GM12878 (cell line): ENCODE data around the gene VPS52. TPM values are rescaled to one million over a fixed set of nuclear protein-coding genes. Genes with fewer than 3 reads are reported as not detected.
A peak's percentile ranks its signal among the peaks of the same experiment; 100 is the strongest.

Experiments used
- BCL11A ChIP-seq: IDR thresholded peaks from 2 replicates; pipeline ENCODE4 v1.6.1; 2011; ENCODE audit warnings: low read depth, low read length
- BCL3 ChIP-seq: IDR thresholded peaks from 2 replicates; pipeline ENCODE4 v1.6.1; 2011; ENCODE audit warnings: borderline replicate concordance, low read depth, mild to moderate bottlenecking, moderate library complexity, low read length; ENCODE audit not compliant: insufficient read depth, poor library complexity, severe bottlenecking
- CHD1 ChIP-seq: IDR thresholded peaks from 2 replicates; pipeline ENCODE4 v1.6.1; 2012; ENCODE audit warnings: low read depth, low read length, improper control_type of control experiment
- CHD4 ChIP-seq: fragments of 200-600 bp; sonication (generic); IDR thresholded peaks from 2 replicates; pipeline ENCODE4 v1.6.1; 2016; ENCODE audit warnings: mild to moderate bottlenecking
- ESRRA ChIP-seq: IDR thresholded peaks from 2 replicates; pipeline ENCODE4 v1.6.1; 2012; ENCODE audit warnings: mild to moderate bottlenecking, low read length, improper control_type of control experiment
- HDAC2 ChIP-seq: fragments of 200-600 bp; sonication (generic); IDR thresholded peaks from 2 replicates; pipeline ENCODE4 v1.6.1; 2017
- HSF1 ChIP-seq: fragments of 150-350 bp; IDR thresholded peaks from 2 replicates; pipeline ENCODE4 v1.6.1; 2014; ENCODE audit warnings: mild to moderate bottlenecking, low read depth, low read length
- IKZF2 ChIP-seq, 2 experiments: fragments of 450-650 bp; IDR thresholded peaks; 2 replicates each; pipeline ENCODE4 v1.6.1; 2017; ENCODE audit warnings: mild to moderate bottlenecking in 2 of 2, moderate library complexity in 2 of 2
- JUNB ChIP-seq: IDR thresholded peaks from 2 replicates; pipeline ENCODE4 v1.6.1; 2016; ENCODE audit warnings: antibody characterized with exemption, mild to moderate bottlenecking
- KDM1A ChIP-seq: fragments of 200-600 bp; sonication (generic); IDR thresholded peaks from 2 replicates; pipeline ENCODE4 v1.6.1; 2016; ENCODE audit warnings: borderline replicate concordance
- KLF5 ChIP-seq: fragments of 450-650 bp; IDR thresholded peaks from 2 replicates; pipeline ENCODE4 v1.6.1; 2014; ENCODE audit warnings: mild to moderate bottlenecking; ENCODE audit not compliant: partially characterized antibody
- NFXL1 ChIP-seq: fragments of 450-650 bp; IDR thresholded peaks from 2 replicates; pipeline ENCODE4 v1.6.1; 2017; ENCODE audit warnings: antibody characterized with exemption, mild to moderate bottlenecking, borderline replicate concordance
- NKRF ChIP-seq: fragments of 450-650 bp; conservative IDR thresholded peaks from 2 replicates; pipeline ENCODE4 v1.6.1; 2017; ENCODE audit warnings: mild to moderate bottlenecking, moderate library complexity
- NRF1 ChIP-seq: conservative IDR thresholded peaks from 2 replicates; pipeline ENCODE4 v1.6.1; 2011; ENCODE audit warnings: mild to moderate bottlenecking, low read depth, low read length, improper control_type of control experiment
- PML ChIP-seq: IDR thresholded peaks from 2 replicates; pipeline ENCODE4 v1.6.1; 2012; ENCODE audit warnings: low read length, inconsistent platforms
- RAD51 ChIP-seq: fragments of 450-650 bp; IDR thresholded peaks from 2 replicates; pipeline ENCODE4 v1.6.1; 2016; ENCODE audit warnings: moderate library complexity, mild to moderate bottlenecking, inconsistent platforms
- RFX5 ChIP-seq: IDR thresholded peaks from 2 replicates; pipeline ENCODE4 v1.6.1; 2011; ENCODE audit warnings: low read depth, low read length, improper control_type of control experiment
- SMAD5 ChIP-seq: IDR thresholded peaks from 2 replicates; pipeline ENCODE4 v1.6.1; 2016; ENCODE audit warnings: antibody characterized with exemption, low read depth
- SMC3 ChIP-seq: IDR thresholded peaks from 2 replicates; pipeline ENCODE4 v1.6.1; 2011; ENCODE audit warnings: low read length, improper control_type of control experiment, borderline replicate concordance
- STAT1 ChIP-seq: fragments of 450-650 bp; conservative IDR thresholded peaks from 2 replicates; pipeline ENCODE4 v1.6.1; 2014; ENCODE audit warnings: antibody characterized with exemption, mild to moderate bottlenecking
- USF1 ChIP-seq: IDR thresholded peaks from 2 replicates; pipeline ENCODE4 v1.6.1; 2011; ENCODE audit warnings: borderline replicate concordance, low read depth, mild to moderate bottlenecking, moderate library complexity, mixed read lengths, low read length; ENCODE audit not compliant: insufficient read depth; ENCODE audit errors: extremely low read length
- WRNIP1 ChIP-seq: IDR thresholded peaks from 2 replicates; pipeline ENCODE4 v1.6.1; 2011; ENCODE audit warnings: low read depth, low read length, improper control_type of control experiment, borderline replicate concordance
- ZBTB4 ChIP-seq: fragments of 450-650 bp; formaldehyde crosslinking; IDR thresholded peaks from 2 replicates; pipeline ENCODE4 v1.4.0; 2022; ENCODE audit warnings: mild to moderate bottlenecking, moderate library complexity
- polyA plus RNA-seq, 11 experiments: library from polyadenylated mRNA; depleted of rRNA in 4 of 11; unstranded in 6 of 11; stranded (reverse) in 5 of 11; fragments of >200 nt; fragmentation: Nextera tagmentation in 4 of 11; fragmentation: Illumina TruSeq in 1 of 11; extraction: Ambion mirVana in 4 of 11; extraction: Trizol in 1 of 11; gene quantifications; 1 replicate in 1 of 11; 2 replicates in 10 of 11; pipeline versions ENCODE4 v1.2.1 to v1.2.3, GENCODE V29; 2011 to 2016; ENCODE audit warnings: inconsistent platforms in 2 of 11, missing spikeins in 2 of 11, low read depth in 1 of 11
- total RNA-seq, 4 experiments: library from RNA; depleted of rRNA in 3 of 4; stranded (reverse); fragments of >200 nt in 3 of 4; fragmentation: Illumina TruSeq in 1 of 4; extraction: Trizol in 1 of 4; gene quantifications; 2 replicates each; pipeline versions ENCODE4 v1.2.1 to v1.2.3, GENCODE V29; 2013 to 2021

VPS52 gene
- total and polyA plus RNA-seq, 10 of the 15 experiments (the other 5 are each of a cell fraction or from before 2014, with no cell fraction given) = 11.3 to 52.7 (median 36.7) TPM

GRCh38 chr6:33299237-33299944 lies 27.7 kb upstream of the VPS52 start (continued):
- no peak for TF ChIP-seq NRF1
- TF ChIP-seq ESRRA = no peak
- no peak for TF ChIP-seq CHD4
- TF ChIP-seq RFX5 = no peak
- peak; percentile 12; the same call in 1 of the 2 replicates for TF ChIP-seq SMC3
- TF ChIP-seq SMAD5 = no peak; the same call in 1 of the 2 replicates
- no peak for TF ChIP-seq RAD51
- peak; percentile 77; the same call in 1 of the 2 replicates for TF ChIP-seq WRNIP1
- no peak for TF ChIP-seq CHD1
- TF ChIP-seq JUNB = peak; percentile 22; the same call in 1 of the 2 replicates
- TF ChIP-seq NFXL1 = no peak
- no peak for TF ChIP-seq ZBTB4 (CRISPR knock-in tag)
- TF ChIP-seq KDM1A = no peak
- TF ChIP-seq BCL11A = no peak
- peak; percentile 92 for TF ChIP-seq BCL3
- TF ChIP-seq STAT1 = peak; percentile 53; the same call in 1 of the 2 replicates
- peak; percentile 75 for TF ChIP-seq NKRF
- TF ChIP-seq PML = peak; percentile 78
- TF ChIP-seq IKZF2 (IDR thresholded peaks at IDR 0.05) = peak; percentile 82 to 87
- TF ChIP-seq HSF1 = no peak
- peak; percentile 47 for TF ChIP-seq KLF5
- no peak for TF ChIP-seq HDAC2
- no peak for TF ChIP-seq USF1
